Activated CD4-positive, alpha-beta T cell treated with anti-CD3 and anti-CD28 coated beads, Interleukin-2, amount 50 U/mL, for 24 hours (primary cell): Measurements from ENCODE around the gene SPATA31C1.
"Not testable (repeated sequence)": the region's sequence is repeated elsewhere in the genome, so short reads cannot be mapped to it uniquely, and the experiment has no call there.

Source experiments
- DNase-seq, 2 donors: peaks; one replicate each; pipeline ENCODE4 v3.0.0-alpha.2; 2020; ENCODE audit warnings: low read depth in 1 of 2, low spot score in 1 of 2

The SPATA31C1 gene

GRCh38 chr9:87934444-87934843, 16.7 kb downstream of the SPATA31C1 start:
- not testable (repeated sequence) for DNase-seq

- DNase-seq, result not testable (repeated sequence)
Measured at GRCh38 chr9:87937352-87937751, 19.6 kb downstream of the SPATA31C1 start.

GRCh38 chr9:87937918-87938317, 20.2 kb downstream of the SPATA31C1 start:
- DNase-seq, result not testable (repeated sequence)

GRCh38 chr9:87938336-87938735, 20.6 kb downstream of the SPATA31C1 start:
- not testable (repeated sequence) for DNase-seq

- DNase-seq, result not testable (repeated sequence)
Measured at GRCh38 chr9:87939096-87939495, 21.3 kb downstream of the SPATA31C1 start.

GRCh38 chr9:87944096-87944495, 26.3 kb downstream of the SPATA31C1 start:
- no peak for DNase-seq

- no peak for DNase-seq
Measured at GRCh38 chr9:87944682-87945081, 26.9 kb downstream of the SPATA31C1 start.

GRCh38 chr9:87950296-87950695, 32.5 kb downstream of the SPATA31C1 start:
- no peak for DNase-seq

GRCh38 chr9:87950765-87951488, 33.2 kb downstream of the SPATA31C1 start:
- DNase-seq, result no peak

- no peak for DNase-seq
Measured at GRCh38 chr9:87954230-87954629, 36.5 kb downstream of the SPATA31C1 start.

- no peak for DNase-seq
Measured at GRCh38 chr9:87957839-87958238, 40.1 kb downstream of the SPATA31C1 start.

GRCh38 chr9:87958591-87958990, 40.8 kb downstream of the SPATA31C1 start:
- no peak for DNase-seq

- no peak for DNase-seq
Measured at GRCh38 chr9:87959916-87960581, 42.3 kb downstream of the SPATA31C1 start.

GRCh38 chr9:87963770-87964169, 46.0 kb downstream of the SPATA31C1 start:
- DNase-seq, result no peak

GRCh38 chr9:87964826-87965225, 47.1 kb downstream of the SPATA31C1 start:
- no peak for DNase-seq

- no peak for DNase-seq
Measured at GRCh38 chr9:87968155-87968554, 50.4 kb downstream of the SPATA31C1 start.

GRCh38 chr9:87970602-87971001, 52.8 kb downstream of the SPATA31C1 start:
- DNase-seq, result no peak

GRCh38 chr9:87973122-87973521, 55.4 kb downstream of the SPATA31C1 start:
- DNase-seq, result no peak
